ENCODE data around the gene SELENOS.
"Not testable (repeated sequence)": the region's sequence is repeated elsewhere in the genome, so short reads cannot be mapped to it uniquely, and the experiment has no call there.

SELENOS gene

GRCh38 chr15:101307048-101307896 is 30.0 kb upstream of the SELENOS start:
- H3K4me3 ChIP-seq (ENCODE audit: low read length): no peak overlapping the region

GRCh38 chr15:101306341-101307047 is 29.2 kb upstream of the SELENOS start:
- H3K9me3 ChIP-seq (ENCODE audit: control insufficient read depth, low read length): no peaks in the 10 kb centered on the region
- no peaks in the 10 kb centered on the region for H3K36me3 ChIP-seq (ENCODE audit: control insufficient read depth, insufficient read depth, low read length)
- no peaks in the 10 kb centered on the region for H3K4me1 ChIP-seq (ENCODE audit: control insufficient read depth, insufficient read depth, low read length)
- H3K27me3 ChIP-seq (ENCODE audit: control insufficient read depth, insufficient read depth, low read length): no peaks in the 10 kb centered on the region
- no peak overlapping the region for H3K9ac ChIP-seq (ENCODE audit: low read length)
- H3K4me3 ChIP-seq (ENCODE audit: low read length): no peak overlapping the region

More at GRCh38 chr15:101307048-101307896, 30.0 kb upstream of the SELENOS start:
- no peaks in the 10 kb centered on the region for H3K36me3 ChIP-seq (ENCODE audit: control insufficient read depth, insufficient read depth, low read length)
- H3K9me3 ChIP-seq (ENCODE audit: control insufficient read depth, low read length): no peaks in the 10 kb centered on the region
- no peaks in the 10 kb centered on the region for H3K4me1 ChIP-seq (ENCODE audit: control insufficient read depth, insufficient read depth, low read length)
- no peaks in the 10 kb centered on the region for H3K27me3 ChIP-seq (ENCODE audit: control insufficient read depth, insufficient read depth, low read length)
- H3K9ac ChIP-seq (ENCODE audit: low read length): no peak overlapping the region

GRCh38 chr15:101305820-101306255 is 28.6 kb upstream of the SELENOS start:
- Histone ChIP-seq H3K9ac (ENCODE audit: low read length) (no peak overlapping the region), H3K9me3 (ENCODE audit: control insufficient read depth, low read length) (no peaks in the 10 kb centered on the region), H3K36me3 (ENCODE audit: control insufficient read depth, insufficient read depth, low read length) (no peaks in the 10 kb centered on the region), H3K4me3 (ENCODE audit: low read length) (no peak overlapping the region), H3K4me1 (ENCODE audit: control insufficient read depth, insufficient read depth, low read length) (no peaks in the 10 kb centered on the region), H3K27me3 (ENCODE audit: control insufficient read depth, insufficient read depth, low read length) (no peaks in the 10 kb centered on the region)

- H3K4me3 ChIP-seq (ENCODE audit: low read length): no peak overlapping the region
- no peaks in the 10 kb centered on the region for H3K36me3 ChIP-seq (ENCODE audit: control insufficient read depth, insufficient read depth, low read length)
- no peaks in the 10 kb centered on the region for H3K27me3 ChIP-seq (ENCODE audit: control insufficient read depth, insufficient read depth, low read length)
- H3K9ac ChIP-seq (ENCODE audit: low read length): no peak overlapping the region
- no peaks in the 10 kb centered on the region for H3K4me1 ChIP-seq (ENCODE audit: control insufficient read depth, insufficient read depth, low read length)
- H3K9me3 ChIP-seq (ENCODE audit: control insufficient read depth, low read length): no peaks in the 10 kb centered on the region
Observed at GRCh38 chr15:101303408-101303807, 26.1 kb upstream of the SELENOS start.

- Histone ChIP-seq H3K27me3 (ENCODE audit: control insufficient read depth, insufficient read depth, low read length) (no peaks in the 10 kb centered on the region), H3K4me1 (ENCODE audit: control insufficient read depth, insufficient read depth, low read length) (peaks cover 6% of the 10 kb centered on the region), H3K36me3 (ENCODE audit: control insufficient read depth, insufficient read depth, low read length) (no peaks in the 10 kb centered on the region), H3K4me3 (ENCODE audit: low read length) (no peak overlapping the region), H3K9ac (ENCODE audit: low read length) (no peak overlapping the region), H3K9me3 (ENCODE audit: control insufficient read depth, low read length) (no peaks in the 10 kb centered on the region)
Observed at GRCh38 chr15:101296418-101297405, 19.4 kb upstream of the SELENOS start.

- Histone ChIP-seq H3K4me3 (ENCODE audit: low read length) (peak overlapping the region; percentile 80), H3K36me3 (ENCODE audit: control insufficient read depth, insufficient read depth, low read length) (no peaks in the 10 kb centered on the region), H3K27me3 (ENCODE audit: control insufficient read depth, insufficient read depth, low read length) (no peaks in the 10 kb centered on the region), H3K9me3 (ENCODE audit: control insufficient read depth, low read length) (no peaks in the 10 kb centered on the region), H3K4me1 (ENCODE audit: control insufficient read depth, insufficient read depth, low read length) (peaks cover 6% of the 10 kb centered on the region), H3K9ac (ENCODE audit: low read length) (peak overlapping the region; percentile 85)
Observed at GRCh38 chr15:101295607-101296161, 18.4 kb upstream of the SELENOS start.

- Histone ChIP-seq H3K9me3 (ENCODE audit: control insufficient read depth, low read length) (no peaks in the 10 kb centered on the region), H3K9ac (ENCODE audit: low read length) (peak within 1 kb of the TSS; percentile 85), H3K27me3 (ENCODE audit: control insufficient read depth, insufficient read depth, low read length) (no peaks in the 10 kb centered on the region), H3K4me1 (ENCODE audit: control insufficient read depth, insufficient read depth, low read length) (peaks cover 6% of the 10 kb centered on the region), H3K4me3 (ENCODE audit: low read length) (peak within 1 kb of the TSS; percentile 80), H3K36me3 (ENCODE audit: control insufficient read depth, insufficient read depth, low read length) (no peaks in the 10 kb centered on the region)
Observed at GRCh38 chr15:101294731-101295606, 17.7 kb upstream of the SELENOS start, which contains the start of gene SNRPA1. SNRPA1 (minus strand) TSS chr15:101295248; CDS start chr15:101295178, 70 bp downstream.

GRCh38 chr15:101293122-101293521 is 15.8 kb upstream of the SELENOS start:
- Histone ChIP-seq H3K27me3 (ENCODE audit: control insufficient read depth, insufficient read depth, low read length) (no peaks in the 10 kb centered on the region), H3K4me3 (ENCODE audit: low read length) (no peak overlapping the region), H3K4me1 (ENCODE audit: control insufficient read depth, insufficient read depth, low read length) (peaks cover 6% of the 10 kb centered on the region), H3K9ac (ENCODE audit: low read length) (peak overlapping the region; percentile 42), H3K9me3 (ENCODE audit: control insufficient read depth, low read length) (no peaks in the 10 kb centered on the region), H3K36me3 (ENCODE audit: control insufficient read depth, insufficient read depth, low read length) (no peaks in the 10 kb centered on the region)

GRCh38 chr15:101288905-101289513 is 11.7 kb upstream of the SELENOS start:
- H3K9ac ChIP-seq (ENCODE audit: low read length): no peak overlapping the region
- H3K27me3 ChIP-seq (ENCODE audit: control insufficient read depth, insufficient read depth, low read length): no peaks in the 10 kb centered on the region
- H3K36me3 ChIP-seq (ENCODE audit: control insufficient read depth, insufficient read depth, low read length): no peaks in the 10 kb centered on the region
- peaks cover 6% of the 10 kb centered on the region for H3K4me1 ChIP-seq (ENCODE audit: control insufficient read depth, insufficient read depth, low read length)
- H3K9me3 ChIP-seq (ENCODE audit: control insufficient read depth, low read length): no peaks in the 10 kb centered on the region
- H3K4me3 ChIP-seq (ENCODE audit: low read length): no peak overlapping the region

- not testable (repeated sequence) for H3K4me3 ChIP-seq (ENCODE audit: low read length); H3K4me1 ChIP-seq (ENCODE audit: control insufficient read depth, insufficient read depth, low read length); H3K36me3 ChIP-seq (ENCODE audit: control insufficient read depth, insufficient read depth, low read length); H3K27me3 ChIP-seq (ENCODE audit: control insufficient read depth, insufficient read depth, low read length); H3K9me3 ChIP-seq (ENCODE audit: control insufficient read depth, low read length); H3K9ac ChIP-seq (ENCODE audit: low read length)
Observed at GRCh38 chr15:101287342-101287741, 10.1 kb upstream of the SELENOS start.

Measured in mucosa of stomach (tissue), 1 donor.